SU-DHL-6 (cell line): ENCODE results near the gene SLC6A13.

Experiments
- H2AFZ ChIP-seq: fragments of 200-600 bp; sonication (generic); 2 replicates; pipeline ENCODE4 v1.6.1; 2014; ENCODE audit warnings: low read depth, mild to moderate bottlenecking, moderate library complexity, mixed read lengths, antibody characterized with exemption, low read length; ENCODE audit not compliant: severe bottlenecking
- H3F3A ChIP-seq: fragments of 200-600 bp; shearing (Covaris generic); 2 replicates; pipeline ENCODE4 v1.6.0; 2016; ENCODE audit warnings: antibody characterized with exemption, mild to moderate bottlenecking; ENCODE audit not compliant: insufficient read depth
- H3K27ac ChIP-seq: fragments of 200-600 bp; sonication (generic); 2 replicates; pipeline ENCODE4 v1.5.1; 2016; ENCODE audit warnings: low read depth, mild to moderate bottlenecking, low read length, moderate library complexity, mixed read lengths
- H3K27me3 ChIP-seq: fragments of 200-600 bp; sonication (generic), shearing (Covaris generic); 2 replicates; pipeline ENCODE4 v1.6.0; 2014; ENCODE audit warnings: mild to moderate bottlenecking, low read length
- H3K36me3 ChIP-seq: fragments of 200-600 bp; sonication (generic); 2 replicates; pipeline ENCODE4 v1.6.1; 2014; ENCODE audit warnings: mild to moderate bottlenecking, low read length, mixed read lengths
- H3K4me2 ChIP-seq: fragments of 300-600, 200-600 bp; shearing (Covaris generic), sonication (generic); 2 replicates; pipeline ENCODE4 v1.6.0; 2014; ENCODE audit warnings: low read length, low read depth, mild to moderate bottlenecking; ENCODE audit not compliant: poor library complexity, severe bottlenecking
- H3K4me3 ChIP-seq: fragments of 200-600 bp; sonication (generic); 2 replicates; pipeline ENCODE4 v1.5.1; 2014; ENCODE audit warnings: antibody characterized with exemption, low read length, mild to moderate bottlenecking, mixed read lengths; ENCODE audit not compliant: insufficient read depth, poor library complexity, severe bottlenecking
- H3K79me2 ChIP-seq: fragments of 200-600 bp; sonication (generic); 2 replicates; pipeline ENCODE4 v1.6.1; 2014; ENCODE audit warnings: mild to moderate bottlenecking, low read length, moderate library complexity; ENCODE audit not compliant: insufficient read depth
- H3K9ac ChIP-seq: fragments of 200-600 bp; sonication (generic); 2 replicates; pipeline ENCODE4 v1.7.0; 2014; ENCODE audit warnings: mild to moderate bottlenecking, low read length
- H3K9me2 ChIP-seq: fragments of 200-600 bp; sonication (generic); replicated peaks from 2 replicates; pipeline ENCODE4 v1.6.1; 2014; ENCODE audit warnings: low read length; ENCODE audit not compliant: insufficient read depth
- H3K9me3 ChIP-seq: fragments of 200-600 bp; sonication (generic); 2 replicates; pipeline ENCODE4 v1.6.1; 2014; ENCODE audit warnings: low read length, mixed read lengths; ENCODE audit not compliant: insufficient read depth
- H4K20me1 ChIP-seq: fragments of 200-600 bp; sonication (generic); 2 replicates; pipeline ENCODE4 v1.6.1; 2014; ENCODE audit warnings: low read depth, mild to moderate bottlenecking, antibody characterized with exemption, low read length, moderate library complexity, mixed read lengths
- CTCF ChIP-seq: fragments of 200-600 bp; sonication (generic); IDR thresholded peaks from one replicate; pipeline ENCODE4 v1.5.1; 2017; ENCODE audit warnings: antibody characterized with exemption, mild to moderate bottlenecking, low read length, moderate library complexity; ENCODE audit not compliant: insufficient read depth, poor library complexity, severe bottlenecking
- EZH2phosphoT487 ChIP-seq: fragments of 200-600 bp; sonication (generic), shearing (Covaris generic); conservative IDR thresholded peaks from 2 replicates; pipeline ENCODE4 v1.6.1; 2018; ENCODE audit warnings: mild to moderate bottlenecking, antibody characterized with exemption, low read length, moderate library complexity, mixed read lengths

SLC6A13 gene

GRCh38 chr12:215116-215515 is 47.5 kb downstream of the SLC6A13 start:
- H3K9me3 ChIP-seq, result no peaks in the 10 kb centered on the region
- no peak for TF ChIP-seq EZH2phosphoT487
- H3K27ac ChIP-seq, result no peak overlapping the region
- no peaks in the 10 kb centered on the region for H3K36me3 ChIP-seq
- H3K79me2 ChIP-seq, result no peaks in the 10 kb centered on the region
- H3K4me2 ChIP-seq, result no peak overlapping the region
- no peaks in the 10 kb centered on the region for H3F3A ChIP-seq
- H3K9ac ChIP-seq, result no peak overlapping the region
- H3K9me2 ChIP-seq, result no peaks in the 10 kb centered on the region
- H4K20me1 ChIP-seq, result no peaks in the 10 kb centered on the region
- H2AFZ ChIP-seq, result no peak overlapping the region
- no peak overlapping the region for H3K4me3 ChIP-seq
- no peaks in the 10 kb centered on the region for H3K27me3 ChIP-seq

GRCh38 chr12:214003-214741 is 48.5 kb downstream of the SLC6A13 start, which contains the start of gene SLC6A12:
SLC6A12 (minus strand) TSS chr12:214157; CDS start chr12:209986, 4,171 bp downstream.
- H3K9me3 ChIP-seq, result no peaks in the 10 kb centered on the region
- no peaks in the 10 kb centered on the region for H4K20me1 ChIP-seq
- TF ChIP-seq EZH2phosphoT487, result no peak
- TF ChIP-seq CTCF, result no peak
- no peak within 1 kb of the TSS for H2AFZ ChIP-seq
- no peaks in the 10 kb centered on the region for H3K9me2 ChIP-seq
- H3K9ac ChIP-seq, result no peak within 1 kb of the TSS
- H3K79me2 ChIP-seq, result no peaks in the 10 kb centered on the region
- no peaks in the 10 kb centered on the region for H3K27me3 ChIP-seq
- no peaks in the 10 kb centered on the region for H3F3A ChIP-seq
- no peak within 1 kb of the TSS for H3K4me2 ChIP-seq
- H3K27ac ChIP-seq, result no peak within 1 kb of the TSS
- no peak within 1 kb of the TSS for H3K4me3 ChIP-seq
- H3K36me3 ChIP-seq, result no peaks in the 10 kb centered on the region

- H3K36me3 ChIP-seq, result no peaks in the 10 kb centered on the region
- no peak for TF ChIP-seq EZH2phosphoT487
- no peak for TF ChIP-seq CTCF
- no peaks in the 10 kb centered on the region for H3K79me2 ChIP-seq
- H3F3A ChIP-seq, result no peaks in the 10 kb centered on the region
- no peaks in the 10 kb centered on the region for H3K27me3 ChIP-seq
- H3K9me3 ChIP-seq, result no peaks in the 10 kb centered on the region
- no peak overlapping the region for H3K9ac ChIP-seq
- no peak overlapping the region for H3K4me3 ChIP-seq
- H2AFZ ChIP-seq, result no peak overlapping the region
- no peak overlapping the region for H3K4me2 ChIP-seq
- no peak overlapping the region for H3K27ac ChIP-seq
- H4K20me1 ChIP-seq, result no peaks in the 10 kb centered on the region
- no peaks in the 10 kb centered on the region for H3K9me2 ChIP-seq
Observed at GRCh38 chr12:213527-213932, 49.1 kb downstream of the SLC6A13 start.
